HepG2 (cell line): ENCODE measurements around the gene CACNA1I. TPM values are rescaled to one million over a fixed set of nuclear protein-coding genes. Genes with fewer than 3 reads are reported as not detected.

Experiments
- BORCS8-MEF2B ChIP-seq: sonication (generic); formaldehyde crosslinking; IDR thresholded peaks from 2 replicates; pipeline ENCODE4 v1.8.0; 2022; ENCODE audit warnings: mild to moderate bottlenecking, missing genetic modification reagents
- FOXK1 ChIP-seq: sonication (generic); formaldehyde crosslinking; IDR thresholded peaks from 2 replicates; pipeline ENCODE4 v1.4.0; 2020; ENCODE audit warnings: low read depth, missing genetic modification reagents, borderline replicate concordance
- KMT2B ChIP-seq: IDR thresholded peaks from 2 replicates; pipeline ENCODE4 v1.6.1; 2016; ENCODE audit warnings: missing genetic modification reagents, missing compliant biosample characterization
- PITX1 ChIP-seq: sonication (generic); formaldehyde crosslinking; IDR thresholded peaks from 2 replicates; pipeline ENCODE4 v1.5.1; 2020; ENCODE audit warnings: mild to moderate bottlenecking, missing genetic modification reagents
- SYNCRIP ChIP-seq: fragments of 200-400 bp; formaldehyde crosslinking; IDR thresholded peaks from 2 replicates; pipeline ENCODE4 v1.6.1; 2018; ENCODE audit warnings: mild to moderate bottlenecking, low read depth, low read length; ENCODE audit not compliant: insufficient read depth
- TAF1 ChIP-seq: sonication (generic); formaldehyde crosslinking; IDR thresholded peaks from 2 replicates; pipeline ENCODE4 v1.4.0; 2020; ENCODE audit warnings: missing genetic modification reagents
- TCF7L2 ChIP-seq: IDR thresholded peaks from 2 replicates; pipeline ENCODE4 v1.6.1; 2011; ENCODE audit warnings: mild to moderate bottlenecking, low read depth, low read length, moderate library complexity
- ZNF207 ChIP-seq: fragments of 450-650 bp; IDR thresholded peaks from 2 replicates; pipeline ENCODE4 v1.6.1; 2016; ENCODE audit warnings: antibody characterized with exemption, borderline replicate concordance
- ZNF224 ChIP-seq: sonication (generic); formaldehyde crosslinking; IDR thresholded peaks from 2 replicates; pipeline ENCODE4 v1.5.0; 2020; ENCODE audit warnings: mild to moderate bottlenecking, missing genetic modification reagents
- ZNF431 ChIP-seq: sonication (generic); formaldehyde crosslinking; IDR thresholded peaks from 2 replicates; pipeline ENCODE4 v1.9.0; 2022; ENCODE audit warnings: missing genetic modification reagents, low read depth, mild to moderate bottlenecking, borderline replicate concordance
- ZNF629 ChIP-seq: sonication (generic); formaldehyde crosslinking; conservative IDR thresholded peaks from 2 replicates; pipeline ENCODE4 v1.5.0; 2020; ENCODE audit warnings: missing genetic modification reagents
- ZXDC ChIP-seq: sonication (generic); formaldehyde crosslinking; IDR thresholded peaks from 2 replicates; pipeline ENCODE4 v1.5.0; 2020; ENCODE audit warnings: mild to moderate bottlenecking, missing genetic modification reagents
- polyA plus RNA-seq, 8 experiments: library from polyadenylated mRNA; depleted of rRNA in 3 of 8; stranded (reverse) in 7 of 8; unstranded in 1 of 8; fragments of >200 nt; fragmentation: Illumina TruSeq in 4 of 8; extraction: Trizol in 4 of 8; gene quantifications; 2 replicates each; pipeline versions ENCODE4 v1.2.1 to v1.2.3, GENCODE V29; 2011 to 2016; ENCODE audit warnings: low read depth in 4 of 8, missing spikeins in 1 of 8, mixed read lengths in 1 of 8; ENCODE audit not compliant: insufficient read depth in 1 of 8
- total RNA-seq, 5 experiments: library from RNA; depleted of rRNA; stranded (reverse); fragments of >200 nt; fragmentation: Illumina TruSeq; extraction: Trizol; gene quantifications; 2 replicates each; pipeline ENCODE4 v1.2.3, GENCODE V29; 2016; ENCODE audit warnings: low read depth in 1 of 5
- TF ChIP-seq, protein P1 (sequence below): sonication (generic); formaldehyde crosslinking; IDR thresholded peaks from 2 replicates; pipeline ENCODE4 v1.5.1; 2020; ENCODE audit warnings: missing genetic modification reagents, mild to moderate bottlenecking, borderline replicate concordance
- TF ChIP-seq, protein P2 (sequence below): sonication (generic); formaldehyde crosslinking; IDR thresholded peaks from 2 replicates; pipeline ENCODE4 v1.8.1; 2023; ENCODE audit warnings: mild to moderate bottlenecking, missing genetic modification reagents, borderline replicate concordance
- TF ChIP-seq, protein P3 (sequence below): sonication (generic); formaldehyde crosslinking; IDR thresholded peaks from 2 replicates; pipeline ENCODE4 v1.4.0; 2020; ENCODE audit warnings: missing genetic modification reagents, borderline replicate concordance
- TF ChIP-seq, protein P4 (sequence below): fragments of 450-650 bp; IDR thresholded peaks from 2 replicates; pipeline ENCODE4 v1.6.1; 2016

Gene CACNA1I
- total and polyA plus RNA-seq, 2 of the 13 experiments (the other 11 are each of a cell fraction or from before 2014, with no cell fraction given): not detected

GRCh38 chr22:39532215-39533073, 38.1 kb upstream of the CACNA1I start, which contains the start of gene RPS19BP1 (continued):
- TF ChIP-seq ZNF224 (CRISPR knock-in tag) (no peak), ZNF207 (no peak), FOXK1 (CRISPR knock-in tag) (peak; percentile 70; the same call in 1 of the 2 replicates), TAF1 (CRISPR knock-in tag) (peak; percentile 87), BORCS8-MEF2B (CRISPR knock-in tag) (peak; percentile 48; the same call in 1 of the 2 replicates), TCF7L2 (no peak), PITX1 (0 out of 2 replicates have a peak, but pooled peaks have one; percentile 29), ZNF431 (CRISPR knock-in tag) (no peak; the same call in 1 of the 2 replicates), ZXDC (CRISPR knock-in tag) (0 out of 2 replicates have a peak, but pooled peaks have one; percentile 41), SYNCRIP (no peak), KMT2B (CRISPR knock-in tag) (0 out of 2 replicates have a peak, but pooled peaks have one; percentile 31), ZNF629 (CRISPR knock-in tag) (0 out of 2 replicates have a peak, but pooled peaks have one; percentile 16)
- TF ChIP-seq, protein P1, sequence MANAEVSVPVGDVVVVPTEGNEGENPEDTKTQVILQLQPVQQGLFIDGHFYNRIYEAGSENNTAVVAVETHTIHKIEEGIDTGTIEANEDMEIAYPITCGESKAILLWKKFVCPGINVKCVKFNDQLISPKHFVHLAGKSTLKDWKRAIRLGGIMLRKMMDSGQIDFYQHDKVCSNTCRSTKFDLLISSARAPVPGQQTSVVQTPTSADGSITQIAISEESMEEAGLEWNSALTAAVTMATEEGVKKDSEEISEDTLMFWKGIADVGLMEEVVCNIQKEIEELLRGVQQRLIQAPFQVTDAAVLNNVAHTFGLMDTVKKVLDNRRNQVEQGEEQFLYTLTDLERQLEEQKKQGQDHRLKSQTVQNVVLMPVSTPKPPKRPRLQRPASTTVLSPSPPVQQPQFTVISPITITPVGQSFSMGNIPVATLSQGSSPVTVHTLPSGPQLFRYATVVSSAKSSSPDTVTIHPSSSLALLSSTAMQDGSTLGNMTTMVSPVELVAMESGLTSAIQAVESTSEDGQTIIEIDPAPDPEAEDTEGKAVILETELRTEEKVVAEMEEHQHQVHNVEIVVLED: peak; percentile 67; the same call in 1 of the 2 replicates
- TF ChIP-seq, protein P2, sequence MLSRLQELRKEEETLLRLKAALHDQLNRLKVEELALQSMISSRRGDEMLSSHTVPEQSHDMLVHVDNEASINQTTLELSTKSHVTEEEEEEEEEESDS: no peak
- TF ChIP-seq, protein P3, sequence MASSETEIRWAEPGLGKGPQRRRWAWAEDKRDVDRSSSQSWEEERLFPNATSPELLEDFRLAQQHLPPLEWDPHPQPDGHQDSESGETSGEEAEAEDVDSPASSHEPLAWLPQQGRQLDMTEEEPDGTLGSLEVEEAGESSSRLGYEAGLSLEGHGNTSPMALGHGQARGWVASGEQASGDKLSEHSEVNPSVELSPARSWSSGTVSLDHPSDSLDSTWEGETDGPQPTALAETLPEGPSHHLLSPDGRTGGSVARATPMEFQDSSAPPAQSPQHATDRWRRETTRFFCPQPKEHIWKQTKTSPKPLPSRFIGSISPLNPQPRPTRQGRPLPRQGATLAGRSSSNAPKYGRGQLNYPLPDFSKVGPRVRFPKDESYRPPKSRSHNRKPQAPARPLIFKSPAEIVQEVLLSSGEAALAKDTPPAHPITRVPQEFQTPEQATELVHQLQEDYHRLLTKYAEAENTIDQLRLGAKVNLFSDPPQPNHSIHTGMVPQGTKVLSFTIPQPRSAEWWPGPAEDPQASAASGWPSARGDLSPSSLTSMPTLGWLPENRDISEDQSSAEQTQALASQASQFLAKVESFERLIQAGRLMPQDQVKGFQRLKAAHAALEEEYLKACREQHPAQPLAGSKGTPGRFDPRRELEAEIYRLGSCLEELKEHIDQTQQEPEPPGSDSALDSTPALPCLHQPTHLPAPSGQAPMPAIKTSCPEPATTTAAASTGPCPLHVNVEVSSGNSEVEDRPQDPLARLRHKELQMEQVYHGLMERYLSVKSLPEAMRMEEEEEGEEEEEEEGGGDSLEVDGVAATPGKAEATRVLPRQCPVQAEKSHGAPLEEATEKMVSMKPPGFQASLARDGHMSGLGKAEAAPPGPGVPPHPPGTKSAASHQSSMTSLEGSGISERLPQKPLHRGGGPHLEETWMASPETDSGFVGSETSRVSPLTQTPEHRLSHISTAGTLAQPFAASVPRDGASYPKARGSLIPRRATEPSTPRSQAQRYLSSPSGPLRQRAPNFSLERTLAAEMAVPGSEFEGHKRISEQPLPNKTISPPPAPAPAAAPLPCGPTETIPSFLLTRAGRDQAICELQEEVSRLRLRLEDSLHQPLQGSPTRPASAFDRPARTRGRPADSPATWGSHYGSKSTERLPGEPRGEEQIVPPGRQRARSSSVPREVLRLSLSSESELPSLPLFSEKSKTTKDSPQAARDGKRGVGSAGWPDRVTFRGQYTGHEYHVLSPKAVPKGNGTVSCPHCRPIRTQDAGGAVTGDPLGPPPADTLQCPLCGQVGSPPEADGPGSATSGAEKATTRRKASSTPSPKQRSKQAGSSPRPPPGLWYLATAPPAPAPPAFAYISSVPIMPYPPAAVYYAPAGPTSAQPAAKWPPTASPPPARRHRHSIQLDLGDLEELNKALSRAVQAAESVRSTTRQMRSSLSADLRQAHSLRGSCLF (CRISPR knock-in tag): 0 out of 2 replicates have a peak, but pooled peaks have one; percentile 22
- TF ChIP-seq, protein P4, sequence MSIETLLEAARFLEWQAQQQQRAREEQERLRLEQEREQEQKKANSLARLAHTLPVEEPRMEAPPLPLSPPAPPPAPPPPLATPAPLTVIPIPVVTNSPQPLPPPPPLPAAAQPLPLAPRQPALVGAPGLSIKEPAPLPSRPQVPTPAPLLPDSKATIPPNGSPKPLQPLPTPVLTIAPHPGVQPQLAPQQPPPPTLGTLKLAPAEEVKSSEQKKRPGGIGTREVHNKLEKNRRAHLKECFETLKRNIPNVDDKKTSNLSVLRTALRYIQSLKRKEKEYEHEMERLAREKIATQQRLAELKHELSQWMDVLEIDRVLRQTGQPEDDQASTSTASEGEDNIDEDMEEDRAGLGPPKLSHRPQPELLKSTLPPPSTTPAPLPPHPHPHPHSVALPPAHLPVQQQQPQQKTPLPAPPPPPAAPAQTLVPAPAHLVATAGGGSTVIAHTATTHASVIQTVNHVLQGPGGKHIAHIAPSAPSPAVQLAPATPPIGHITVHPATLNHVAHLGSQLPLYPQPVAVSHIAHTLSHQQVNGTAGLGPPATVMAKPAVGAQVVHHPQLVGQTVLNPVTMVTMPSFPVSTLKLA: peak; percentile 80
